ENCODE data around the gene HOXB1.

DNA sequence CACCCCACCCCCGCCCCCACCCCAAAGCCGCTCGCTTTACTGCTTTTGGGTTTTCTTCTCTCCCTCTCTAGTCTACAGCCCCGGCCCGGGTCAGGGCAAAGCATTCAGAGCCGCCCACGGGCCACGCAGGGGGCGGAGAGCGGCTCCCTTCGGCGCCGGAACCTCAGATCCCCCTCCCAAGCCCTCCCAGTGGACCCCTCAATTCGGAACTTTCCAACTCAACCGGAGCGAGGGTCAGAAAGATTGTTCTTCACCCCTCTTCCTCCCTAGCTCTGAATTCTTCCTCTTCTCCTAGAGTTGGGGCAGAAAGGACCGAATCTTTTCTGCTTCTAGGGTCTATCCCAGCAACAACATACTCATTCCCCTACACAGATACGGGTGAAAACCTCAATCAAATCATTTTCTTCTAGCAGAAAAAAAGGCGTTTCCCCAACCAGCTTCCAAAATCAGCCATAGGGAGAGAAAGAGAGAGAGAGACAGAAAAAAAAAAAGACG is 13.1 kb upstream of the HOXB1 start:
- TF ChIP-seq POLR2AphosphoS5 (IDR thresholded peaks at IDR 0.05; ENCODE audit: low read depth, low read length): no peak; the same call in 1 of the 2 replicates
- TF ChIP-seq, protein P1, sequence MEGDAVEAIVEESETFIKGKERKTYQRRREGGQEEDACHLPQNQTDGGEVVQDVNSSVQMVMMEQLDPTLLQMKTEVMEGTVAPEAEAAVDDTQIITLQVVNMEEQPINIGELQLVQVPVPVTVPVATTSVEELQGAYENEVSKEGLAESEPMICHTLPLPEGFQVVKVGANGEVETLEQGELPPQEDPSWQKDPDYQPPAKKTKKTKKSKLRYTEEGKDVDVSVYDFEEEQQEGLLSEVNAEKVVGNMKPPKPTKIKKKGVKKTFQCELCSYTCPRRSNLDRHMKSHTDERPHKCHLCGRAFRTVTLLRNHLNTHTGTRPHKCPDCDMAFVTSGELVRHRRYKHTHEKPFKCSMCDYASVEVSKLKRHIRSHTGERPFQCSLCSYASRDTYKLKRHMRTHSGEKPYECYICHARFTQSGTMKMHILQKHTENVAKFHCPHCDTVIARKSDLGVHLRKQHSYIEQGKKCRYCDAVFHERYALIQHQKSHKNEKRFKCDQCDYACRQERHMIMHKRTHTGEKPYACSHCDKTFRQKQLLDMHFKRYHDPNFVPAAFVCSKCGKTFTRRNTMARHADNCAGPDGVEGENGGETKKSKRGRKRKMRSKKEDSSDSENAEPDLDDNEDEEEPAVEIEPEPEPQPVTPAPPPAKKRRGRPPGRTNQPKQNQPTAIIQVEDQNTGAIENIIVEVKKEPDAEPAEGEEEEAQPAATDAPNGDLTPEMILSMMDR (IDR thresholded peaks at IDR 0.05): no peak
